ENCODE results near the gene ADSS1. TPM values are rescaled to one million over a fixed set of nuclear protein-coding genes. Genes with fewer than 3 reads are reported as not detected.
"Not testable (repeated sequence)": the region's sequence is repeated elsewhere in the genome, so short reads cannot be mapped to it uniquely, and the experiment has no call there.

ADSS1 gene
- total RNA-seq, 1 donor from 2014 or later = 2.4 TPM

- Mint-ChIP-seq H3K4me3 (ENCODE audit: low read depth) (no peak overlapping the region), H3K36me3 (ENCODE audit: low read depth) (peaks cover 9% of the 10 kb centered on the region), H3K27ac (no peak overlapping the region), H3K27me3 (ENCODE audit: low read depth) (no peaks in the 10 kb centered on the region), H3K4me1 (ENCODE audit: low read depth) (peaks cover 20% of the 10 kb centered on the region), H3K9me3 (no peaks in the 10 kb centered on the region)
- DNase-seq (ENCODE audit: low spot score) = no peak
- intact Hi-C loops (cut with micrococcal nuclease) = loop anchor here (5.0 to 10.0 kb wide), 2 partner anchors 77 to 275 kb away; partner anchors contain the start of gene CDCA4
Observed at GRCh38 chr14:104750056-104750752, 26.2 kb downstream of the ADSS1 start.

- not testable (repeated sequence) for H3K27ac Mint-ChIP-seq; DNase-seq (ENCODE audit: low spot score)
Observed at GRCh38 chr14:104750753-104751057, 26.7 kb downstream of the ADSS1 start.

GRCh38 chr14:104751539-104752422 is 27.8 kb downstream of the ADSS1 start:
- H3K9me3 Mint-ChIP-seq = no peaks in the 10 kb centered on the region
- peak overlapping the region; percentile 89 for H3K27ac Mint-ChIP-seq
- H3K36me3 Mint-ChIP-seq (ENCODE audit: low read depth) = peaks cover 18% of the 10 kb centered on the region
- H3K4me1 Mint-ChIP-seq (ENCODE audit: low read depth) = peaks cover 18% of the 10 kb centered on the region
- no peaks in the 10 kb centered on the region for H3K27me3 Mint-ChIP-seq (ENCODE audit: low read depth)
- H3K4me3 Mint-ChIP-seq (ENCODE audit: low read depth) = peak overlapping the region; percentile 88
- intact Hi-C loops (cut with micrococcal nuclease) = loop anchor here (2.0 to 10.0 kb wide), 5 partner anchors 17 to 273 kb away; partner anchors contain the start of genes ADSS1, AKT1 and CDCA4
- no peak for DNase-seq (ENCODE audit: low spot score)

More at GRCh38 chr14:104750753-104751057, 26.7 kb downstream of the ADSS1 start:
- intact Hi-C loops (cut with micrococcal nuclease) = loop anchor here (5.0 to 10.0 kb wide), 2 partner anchors 77 to 274 kb away; partner anchors contain the start of gene CDCA4
- not testable (repeated sequence) for H3K36me3 Mint-ChIP-seq (ENCODE audit: low read depth); H3K4me3 Mint-ChIP-seq (ENCODE audit: low read depth); H3K9me3 Mint-ChIP-seq; H3K27me3 Mint-ChIP-seq (ENCODE audit: low read depth)
- peaks cover 21% of the 10 kb centered on the region for H3K4me1 Mint-ChIP-seq (ENCODE audit: low read depth)

- no peaks in the 10 kb centered on the region for H3K27me3 Mint-ChIP-seq (ENCODE audit: low read depth)
- peak overlapping the region; percentile 89 for H3K27ac Mint-ChIP-seq
- H3K9me3 Mint-ChIP-seq = no peaks in the 10 kb centered on the region
- H3K4me3 Mint-ChIP-seq (ENCODE audit: low read depth) = peak overlapping the region; percentile 88
- H3K4me1 Mint-ChIP-seq (ENCODE audit: low read depth) = peaks cover 22% of the 10 kb centered on the region
- no peak for DNase-seq (ENCODE audit: low spot score)
- peaks cover 22% of the 10 kb centered on the region for H3K36me3 Mint-ChIP-seq (ENCODE audit: low read depth)
- intact Hi-C loops (cut with micrococcal nuclease) = loop anchor here (2.0 to 10.0 kb wide), 5 partner anchors 16 to 272 kb away; partner anchors contain the start of genes ADSS1, AKT1 and CDCA4
Observed at GRCh38 chr14:104752423-104752734, 28.4 kb downstream of the ADSS1 start.

GRCh38 chr14:104752735-104753527 is 28.9 kb downstream of the ADSS1 start, which contains the start of gene SIVA1:
Gene SIVA1 (plus strand): TSS chr14:104753147. CDS start chr14:104753202, 55 bp downstream.
- peak; percentile 100 for DNase-seq (ENCODE audit: low spot score)
- Mint-ChIP-seq H3K4me3 (ENCODE audit: low read depth) (peak within 1 kb of the TSS; percentile 88), H3K27me3 (ENCODE audit: low read depth) (no peaks in the 10 kb centered on the region), H3K4me1 (ENCODE audit: low read depth) (peaks cover 22% of the 10 kb centered on the region), H3K27ac (peak within 1 kb of the TSS; percentile 89), H3K9me3 (no peaks in the 10 kb centered on the region), H3K36me3 (ENCODE audit: low read depth) (peaks cover 22% of the 10 kb centered on the region)
- intact Hi-C loops (cut with micrococcal nuclease) = loop anchor here (2.0 to 10.0 kb wide), 5 partner anchors 16 to 272 kb away; partner anchors contain the start of genes ADSS1, AKT1 and CDCA4

GRCh38 chr14:104753528-104754212 is 29.6 kb downstream of the ADSS1 start:
- H3K4me3 Mint-ChIP-seq (ENCODE audit: low read depth) = peak overlapping the region; percentile 88
- no peaks in the 10 kb centered on the region for H3K27me3 Mint-ChIP-seq (ENCODE audit: low read depth)
- no peaks in the 10 kb centered on the region for H3K9me3 Mint-ChIP-seq
- intact Hi-C loops (cut with micrococcal nuclease) = loop anchor here (2.0 to 10.0 kb wide), 5 partner anchors 15 to 271 kb away; partner anchors contain the start of genes ADSS1, AKT1 and CDCA4
- peaks cover 28% of the 10 kb centered on the region for H3K36me3 Mint-ChIP-seq (ENCODE audit: low read depth)
- no peak for DNase-seq (ENCODE audit: low spot score)
- peaks cover 22% of the 10 kb centered on the region for H3K4me1 Mint-ChIP-seq (ENCODE audit: low read depth)
- H3K27ac Mint-ChIP-seq = peak overlapping the region; percentile 77

- Mint-ChIP-seq H3K4me1 (ENCODE audit: low read depth) (peaks cover 22% of the 10 kb centered on the region), H3K27ac (peak overlapping the region; percentile 77), H3K36me3 (ENCODE audit: low read depth) (peaks cover 34% of the 10 kb centered on the region)
Observed at GRCh38 chr14:104754213-104754851, 30.3 kb downstream of the ADSS1 start.

GRCh38 chr14:104755621-104756020 is 31.6 kb downstream of the ADSS1 start:
- intact Hi-C loops (cut with micrococcal nuclease) = loop anchor here (10.0 kb wide), 1 partner anchor 269 kb away; the partner anchor contains the start of gene CDCA4
- Mint-ChIP-seq H3K4me1 (ENCODE audit: low read depth) (peaks cover 22% of the 10 kb centered on the region), H3K36me3 (ENCODE audit: low read depth) (peaks cover 42% of the 10 kb centered on the region)

More at GRCh38 chr14:104754213-104754851, 30.3 kb downstream of the ADSS1 start:
- intact Hi-C loops (cut with micrococcal nuclease) = loop anchor here (5.0 to 10.0 kb wide), 2 partner anchors 73 to 270 kb away; partner anchors contain the start of gene CDCA4
- no peak for DNase-seq (ENCODE audit: low spot score)
- Mint-ChIP-seq H3K27me3 (ENCODE audit: low read depth) (no peaks in the 10 kb centered on the region), H3K9me3 (no peaks in the 10 kb centered on the region), H3K4me3 (ENCODE audit: low read depth) (peak overlapping the region; percentile 88)

GRCh38 chr14:104756477-104757237 is 32.6 kb downstream of the ADSS1 start:
- Mint-ChIP-seq H3K4me3 (ENCODE audit: low read depth) (no peak overlapping the region), H3K27ac (peak overlapping the region; percentile 43), H3K9me3 (no peaks in the 10 kb centered on the region), H3K36me3 (ENCODE audit: low read depth) (peaks cover 42% of the 10 kb centered on the region), H3K4me1 (ENCODE audit: low read depth) (peaks cover 22% of the 10 kb centered on the region), H3K27me3 (ENCODE audit: low read depth) (no peaks in the 10 kb centered on the region)
- intact Hi-C loops (cut with micrococcal nuclease) = loop anchor here (10.0 kb wide), 1 partner anchor 268 kb away; the partner anchor contains the start of gene CDCA4
- DNase-seq (ENCODE audit: low spot score) = no peak

More at GRCh38 chr14:104755621-104756020, 31.6 kb downstream of the ADSS1 start:
- Mint-ChIP-seq H3K9me3 (no peaks in the 10 kb centered on the region), H3K27ac (no peak overlapping the region), H3K4me3 (ENCODE audit: low read depth) (no peak overlapping the region), H3K27me3 (ENCODE audit: low read depth) (no peaks in the 10 kb centered on the region)
- no peak for DNase-seq (ENCODE audit: low spot score)

- intact Hi-C loops (cut with micrococcal nuclease) = loop anchor here (10.0 kb wide), 1 partner anchor 268 kb away; the partner anchor contains the start of gene CDCA4
- Mint-ChIP-seq H3K27ac (peak overlapping the region; percentile 43), H3K4me3 (ENCODE audit: low read depth) (no peak overlapping the region), H3K36me3 (ENCODE audit: low read depth) (peaks cover 45% of the 10 kb centered on the region), H3K9me3 (no peaks in the 10 kb centered on the region), H3K27me3 (ENCODE audit: low read depth) (no peaks in the 10 kb centered on the region), H3K4me1 (ENCODE audit: low read depth) (peaks cover 22% of the 10 kb centered on the region)
- no peak for DNase-seq (ENCODE audit: low spot score)
Observed at GRCh38 chr14:104757238-104757585, 33.2 kb downstream of the ADSS1 start.
